ENCODE data around the gene ISL2. TPM values are rescaled to one million over a fixed set of nuclear protein-coding genes. Genes with fewer than 3 reads are reported as not detected.

ISL2 gene
- total RNA-seq, 2 experiments from 2014 or later: 6.2 to 11.8 TPM

DNA sequence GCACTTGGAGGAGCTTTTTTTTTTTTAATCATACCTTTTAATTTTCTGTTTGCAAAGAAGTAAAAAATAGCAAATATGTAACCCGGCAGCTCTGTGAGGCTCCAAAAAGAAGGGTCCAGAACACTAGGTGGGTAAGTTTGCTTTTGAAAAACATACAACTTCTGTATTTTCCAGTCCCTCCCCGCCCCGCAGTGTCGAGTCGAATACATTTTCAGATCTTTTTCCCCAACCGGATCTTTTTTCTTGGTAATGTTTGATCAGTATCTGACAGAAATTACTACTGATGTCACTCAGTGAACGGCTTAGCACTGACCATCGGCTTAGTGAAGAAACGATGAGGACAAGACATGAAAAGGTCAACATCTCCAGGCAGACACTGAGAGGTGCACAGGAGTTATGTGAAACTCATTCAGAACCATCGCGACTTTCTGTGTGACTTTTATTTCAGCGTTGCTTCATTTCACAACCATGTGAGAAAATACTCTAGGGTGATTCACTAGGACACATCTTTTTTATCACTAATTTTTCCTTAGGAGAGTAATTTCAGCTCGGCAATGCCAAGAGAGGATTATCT, 11.0 kb downstream of the ISL2 start:
- no peak overlapping the region for H3K4me3 ChIP-seq (ENCODE audit: low read depth, low read length, poor library complexity, severe bottlenecking)
- intact Hi-C loops (cut with micrococcal nuclease; ENCODE audit: unreplicated experiment): no loop called here
- H3K27ac ChIP-seq (ENCODE audit: low read depth, low read length, poor library complexity, severe bottlenecking): no peak overlapping the region
- POLR2A ChIA-PET: no interaction called here
- H3K36me3 ChIP-seq (ENCODE audit: insufficient read depth, low read length): no peaks in the 10 kb centered on the region
- CTCF ChIA-PET (ENCODE audit: unreplicated experiment): no interaction called here
- TF ChIP-seq EZH2phosphoT487 (IDR thresholded peaks at IDR 0.05; ENCODE audit: borderline replicate concordance, low read depth, low read length): no peak
- TF ChIP-seq, protein P1, sequence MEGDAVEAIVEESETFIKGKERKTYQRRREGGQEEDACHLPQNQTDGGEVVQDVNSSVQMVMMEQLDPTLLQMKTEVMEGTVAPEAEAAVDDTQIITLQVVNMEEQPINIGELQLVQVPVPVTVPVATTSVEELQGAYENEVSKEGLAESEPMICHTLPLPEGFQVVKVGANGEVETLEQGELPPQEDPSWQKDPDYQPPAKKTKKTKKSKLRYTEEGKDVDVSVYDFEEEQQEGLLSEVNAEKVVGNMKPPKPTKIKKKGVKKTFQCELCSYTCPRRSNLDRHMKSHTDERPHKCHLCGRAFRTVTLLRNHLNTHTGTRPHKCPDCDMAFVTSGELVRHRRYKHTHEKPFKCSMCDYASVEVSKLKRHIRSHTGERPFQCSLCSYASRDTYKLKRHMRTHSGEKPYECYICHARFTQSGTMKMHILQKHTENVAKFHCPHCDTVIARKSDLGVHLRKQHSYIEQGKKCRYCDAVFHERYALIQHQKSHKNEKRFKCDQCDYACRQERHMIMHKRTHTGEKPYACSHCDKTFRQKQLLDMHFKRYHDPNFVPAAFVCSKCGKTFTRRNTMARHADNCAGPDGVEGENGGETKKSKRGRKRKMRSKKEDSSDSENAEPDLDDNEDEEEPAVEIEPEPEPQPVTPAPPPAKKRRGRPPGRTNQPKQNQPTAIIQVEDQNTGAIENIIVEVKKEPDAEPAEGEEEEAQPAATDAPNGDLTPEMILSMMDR (conservative IDR thresholded peaks at IDR 0.05; ENCODE audit: low read length): no peak
- BruUV-seq (replicated peaks): no TSS peak
- no peak for DNase-seq (ENCODE audit: low spot score)
- H3K79me2 ChIP-seq (ENCODE audit: insufficient read depth, low read depth, low read length): no peaks in the 10 kb centered on the region
- H4K20me1 ChIP-seq (ENCODE audit: insufficient read depth, low read length): no peaks in the 10 kb centered on the region; the same call in 1 of the 2 replicates
- H3K9me2 ChIP-seq (ENCODE audit: insufficient read depth, low read length): no peaks in the 10 kb centered on the region
- no peaks in the 10 kb centered on the region for H3K9me3 ChIP-seq (ENCODE audit: low read length)
- no peaks in the 10 kb centered on the region for H3K4me1 ChIP-seq (ENCODE audit: insufficient read depth, low read length, poor library complexity, severe bottlenecking)
- no peak overlapping the region for H2AFZ ChIP-seq (ENCODE audit: low read length)
- no peak overlapping the region for H3K4me2 ChIP-seq (ENCODE audit: low read length)

DNA sequence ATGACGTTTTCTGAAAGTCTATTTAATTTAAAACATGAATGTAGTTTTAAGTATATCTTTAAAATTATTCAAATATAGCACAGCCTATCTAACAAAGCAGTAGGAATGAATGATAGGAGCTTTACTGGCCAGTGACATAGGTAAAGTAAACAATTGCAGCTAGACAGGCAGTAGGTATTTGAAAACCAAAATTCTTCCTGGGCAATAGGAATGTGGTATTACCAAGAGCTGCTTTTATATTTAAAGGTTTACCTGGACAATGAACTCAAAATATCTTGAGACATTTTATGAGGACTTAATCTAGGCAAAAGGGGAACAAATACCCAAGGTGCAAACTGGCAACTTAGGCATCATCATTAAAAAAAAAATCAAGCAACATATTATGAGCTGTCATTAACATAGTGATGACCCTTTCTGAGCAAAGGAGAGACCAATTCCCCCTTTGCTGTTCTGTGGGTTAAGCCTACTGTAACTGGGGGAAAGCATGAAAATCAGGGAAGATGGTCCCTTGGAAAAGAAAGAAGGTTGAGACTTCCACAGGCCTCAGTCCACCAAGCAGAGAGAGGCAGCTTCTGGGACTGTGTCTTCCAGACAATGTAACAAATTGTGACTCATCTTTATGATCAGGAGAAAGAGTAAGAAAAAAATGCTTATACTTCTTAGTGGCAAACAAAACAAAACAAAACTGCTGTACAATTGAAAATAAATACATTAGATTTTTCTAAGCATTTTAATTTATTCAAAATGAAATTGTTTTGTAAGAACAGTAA, 12.9 kb downstream of the ISL2 start:
- POLR2A ChIA-PET: interaction anchor here (0.6 kb wide), 1 partner anchor 1492 kb away, joined by 3 read pairs; no protein-coding TSS in a partner anchor
- H3K9me2 ChIP-seq (ENCODE audit: insufficient read depth, low read length): no peaks in the 10 kb centered on the region
- no peak for DNase-seq (ENCODE audit: low spot score)
- H3K27ac ChIP-seq (ENCODE audit: low read depth, low read length, poor library complexity, severe bottlenecking): no peak overlapping the region
- H3K79me2 ChIP-seq (ENCODE audit: insufficient read depth, low read depth, low read length): no peaks in the 10 kb centered on the region
- no peaks in the 10 kb centered on the region for H3K4me1 ChIP-seq (ENCODE audit: insufficient read depth, low read length, poor library complexity, severe bottlenecking)
- no peaks in the 10 kb centered on the region for H3K36me3 ChIP-seq (ENCODE audit: insufficient read depth, low read length)
- TF ChIP-seq, protein P1 (conservative IDR thresholded peaks at IDR 0.05; ENCODE audit: low read length): no peak
- no peak for TF ChIP-seq EZH2phosphoT487 (IDR thresholded peaks at IDR 0.05; ENCODE audit: borderline replicate concordance, low read depth, low read length)
- intact Hi-C loops (cut with micrococcal nuclease; ENCODE audit: unreplicated experiment): no loop called here
- H2AFZ ChIP-seq (ENCODE audit: low read length): no peak overlapping the region
- no TSS peak for BruUV-seq (replicated peaks)
- H3K4me3 ChIP-seq (ENCODE audit: low read depth, low read length, poor library complexity, severe bottlenecking): no peak overlapping the region
- H4K20me1 ChIP-seq (ENCODE audit: insufficient read depth, low read length): no peaks in the 10 kb centered on the region; the same call in 1 of the 2 replicates
- CTCF ChIA-PET (ENCODE audit: unreplicated experiment): no interaction called here
- H3K9me3 ChIP-seq (ENCODE audit: low read length): no peaks in the 10 kb centered on the region
- no peak overlapping the region for H3K4me2 ChIP-seq (ENCODE audit: low read length)

DNA sequence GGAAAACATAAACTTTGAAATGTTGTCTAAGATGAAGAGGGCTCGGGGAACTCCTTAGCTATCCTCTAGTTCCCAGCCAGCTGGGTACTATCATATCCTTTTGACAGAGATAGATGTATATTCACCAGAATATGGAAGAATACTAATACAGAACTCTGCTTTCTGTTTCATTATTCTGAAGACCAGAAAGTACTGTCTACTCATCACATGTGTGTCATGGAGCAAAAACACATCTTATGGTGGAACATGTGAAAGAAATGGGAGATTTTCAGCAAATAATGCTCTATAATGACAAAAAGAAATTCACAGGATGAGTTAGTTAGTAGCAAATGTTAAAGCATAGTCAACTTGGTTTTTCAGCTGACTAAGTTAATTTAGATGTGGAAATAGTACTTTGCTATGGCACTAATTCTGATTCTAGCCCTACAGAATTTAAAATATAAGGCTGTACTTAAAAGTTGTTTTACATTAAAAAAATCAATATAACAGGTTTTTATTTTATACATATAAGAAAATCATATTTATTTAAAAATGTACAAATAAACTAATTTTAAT, 16.5 kb downstream of the ISL2 start:
- H2AFZ ChIP-seq (ENCODE audit: low read length): no peak overlapping the region
- no peak for DNase-seq (ENCODE audit: low spot score)
- H4K20me1 ChIP-seq (ENCODE audit: insufficient read depth, low read length): no peaks in the 10 kb centered on the region
- H3K79me2 ChIP-seq (ENCODE audit: insufficient read depth, low read depth, low read length): no peaks in the 10 kb centered on the region
- H3K4me1 ChIP-seq (ENCODE audit: insufficient read depth, low read length, poor library complexity, severe bottlenecking): no peaks in the 10 kb centered on the region
- no peak overlapping the region for H3K4me2 ChIP-seq (ENCODE audit: low read length)
- BruUV-seq (replicated peaks): no TSS peak
- H3K27ac ChIP-seq (ENCODE audit: low read depth, low read length, poor library complexity, severe bottlenecking): no peak overlapping the region
- intact Hi-C loops (cut with micrococcal nuclease; ENCODE audit: unreplicated experiment): no loop called here
- no peak overlapping the region for H3K4me3 ChIP-seq (ENCODE audit: low read depth, low read length, poor library complexity, severe bottlenecking)
- ChIA-PET POLR2A (no interaction called here), CTCF (ENCODE audit: unreplicated experiment) (no interaction called here)
- no peaks in the 10 kb centered on the region for H3K9me2 ChIP-seq (ENCODE audit: insufficient read depth, low read length)
- no peak for TF ChIP-seq EZH2phosphoT487 (IDR thresholded peaks at IDR 0.05; ENCODE audit: borderline replicate concordance, low read depth, low read length)
- TF ChIP-seq, protein P1 (conservative IDR thresholded peaks at IDR 0.05; ENCODE audit: low read length): no peak
- no peaks in the 10 kb centered on the region for H3K36me3 ChIP-seq (ENCODE audit: insufficient read depth, low read length)
- H3K9me3 ChIP-seq (ENCODE audit: low read length): no peaks in the 10 kb centered on the region

Measured in OCI-LY7 (cell line).